Aorta (tissue), 5 donors: Measurements from ENCODE around the gene MGAT5B. TPM values are rescaled to one million over a fixed set of nuclear protein-coding genes. Genes with fewer than 3 reads are reported as not detected.
"Not testable (repeated sequence)": the region's sequence is repeated elsewhere in the genome, so short reads cannot be mapped to it uniquely, and the experiment has no call there.

Experiments used
- ATAC-seq: fragments of 200-7000 bp; cut with Tn5 transposase; one replicate; pipeline ENCODE4 v1.9.1; 2022; ENCODE audit warnings: moderate library complexity; ENCODE audit not compliant: low FRiP score
- DNase-seq, 2 donors: peaks; one replicate each; pipeline ENCODE4 v3.0.0-alpha.2; 2020
- H3K27ac ChIP-seq, 2 donors: one replicate each; pipeline ENCODE4 v1.5.1; 2013; ENCODE audit warnings: low read length in 2 of 2, mild to moderate bottlenecking in 2 of 2, moderate library complexity in 2 of 2, control low read depth in 1 of 2, inconsistent platforms in 1 of 2, low read depth in 1 of 2
- H3K27me3 ChIP-seq, 2 donors: one replicate each; pipeline ENCODE4 v1.6.1; 2013; ENCODE audit warnings: control low read depth in 1 of 2, low read length in 1 of 2, mild to moderate bottlenecking in 1 of 2, moderate library complexity in 1 of 2; ENCODE audit not compliant: insufficient read depth in 2 of 2, control insufficient read depth in 1 of 2
- H3K36me3 ChIP-seq, 2 donors: one replicate each; pipeline ENCODE4 v1.6.1; 2013; ENCODE audit warnings: control low read depth in 1 of 2, low read length in 1 of 2, mild to moderate bottlenecking in 1 of 2; ENCODE audit not compliant: insufficient read depth in 2 of 2, control insufficient read depth in 1 of 2
- H3K4me1 ChIP-seq, 2 donors: one replicate each; pipeline ENCODE4 v1.6.1; 2013; ENCODE audit warnings: low read length in 2 of 2, control low read depth in 1 of 2, mild to moderate bottlenecking in 1 of 2, moderate library complexity in 1 of 2; ENCODE audit not compliant: insufficient read depth in 2 of 2, control insufficient read depth in 1 of 2
- H3K4me3 ChIP-seq, 2 donors: one replicate each; pipeline ENCODE4 v1.5.1; 2013; ENCODE audit warnings: low read length in 2 of 2, control low read depth in 1 of 2, mild to moderate bottlenecking in 1 of 2
- H3K9me3 ChIP-seq: one replicate; pipeline ENCODE4 v1.6.1; 2013; ENCODE audit warnings: mild to moderate bottlenecking, low read length; ENCODE audit not compliant: control insufficient read depth
- WGBS, 2 donors: extraction: QIAGEN DNeasy Blood & Tissue Kit; methylation state at CpG; one replicate each; pipeline ENCODE4 v1.1.7; 2013; 5-methylcytosine and 5-hydroxymethylcytosine counted together
- intact Hi-C, 2 donors: fragments of 100-400 bp; cut with DNase I; formaldehyde crosslinking; loops; one replicate each; pipeline versions ENCODE4 v1.14.2 to v1.15.0; 2022
- polyA plus RNA-seq, 2 donors: library from polyadenylated mRNA; stranded (reverse); fragments of 200-250 nt; gene quantifications; one replicate each; pipeline ENCODE4 v1.2.3, GENCODE V29; 2013
- total RNA-seq, 2 donors: library from RNA; stranded (reverse); fragmentation: NEBNext Ultra II Directional; extraction: Animal tissue kit (Norgen Biotek cat#: 25700); gene quantifications; one replicate each; pipeline ENCODE4 v1.2.1, GENCODE V29; 2021
- donor health status: healthy with polysubstance abuse.
- donor health status: Bipolar disorder and iron deficiency.
- donor health status: DM: no; HTN: no; CAD: no.
- donor health status: DM: no; HTN: no; CAD: no.
- donor health status: DM: yes; HTN: yes; CAD: no.

MGAT5B gene
- total and polyA plus RNA-seq, 4 donors, result 0.51 to 0.55 TPM; not detected in 2

- no peak for DNase-seq
- Histone ChIP-seq H3K4me3 (no peak overlapping the region), H3K36me3 (no peaks in the 10 kb centered on the region), H3K27me3 (no peaks in the 10 kb centered on the region), H3K27ac (no peak overlapping the region), H3K9me3 (peaks cover 1% of the 10 kb centered on the region), H3K4me1 (no peaks in the 10 kb centered on the region)
- intact Hi-C loops, result no loop called here
- no peak for ATAC-seq
- 74 to 75% methylated on average over 4 of the region's 4 CpGs for WGBS, 2 donors
Measured at GRCh38 chr17:76844485-76844829, 23.7 kb upstream of the MGAT5B start.

GRCh38 chr17:76844846-76845245 is 23.4 kb upstream of the MGAT5B start:
- H3K9me3 ChIP-seq, result peaks cover 1% of the 10 kb centered on the region
- 22 to 27% methylated on average over 8 of the region's 8 CpGs for WGBS, 2 donors
- no peaks in the 10 kb centered on the region for H3K27me3 ChIP-seq
- H3K4me1 ChIP-seq, result no peaks in the 10 kb centered on the region
- H3K4me3 ChIP-seq, result no peak overlapping the region
- no peaks in the 10 kb centered on the region for H3K36me3 ChIP-seq
- intact Hi-C loops, result no loop called here
- no peak overlapping the region for H3K27ac ChIP-seq
- DNase-seq, result no peak
- no peak for ATAC-seq

GRCh38 chr17:76845541-76846017 is 22.6 kb upstream of the MGAT5B start:
- intact Hi-C loops, result no loop called here
- WGBS, 2 donors, result 50 to 51% methylated on average over 6 of the region's 6 CpGs
- H3K4me1 ChIP-seq, result no peaks in the 10 kb centered on the region
- no peaks in the 10 kb centered on the region for H3K36me3 ChIP-seq
- H3K27ac ChIP-seq, result no peak overlapping the region
- DNase-seq (no peak), ATAC-seq (no peak)
- no peaks in the 10 kb centered on the region for H3K27me3 ChIP-seq
- H3K9me3 ChIP-seq, result peaks cover 1% of the 10 kb centered on the region
- no peak overlapping the region for H3K4me3 ChIP-seq

- Histone ChIP-seq H3K36me3 (no peaks in the 10 kb centered on the region), H3K27me3 (no peaks in the 10 kb centered on the region), H3K4me3 (no peak overlapping the region), H3K9me3 (peaks cover 1% of the 10 kb centered on the region), H3K27ac (no peak overlapping the region), H3K4me1 (no peaks in the 10 kb centered on the region)
- DNase-seq (no peak), ATAC-seq (no peak)
- intact Hi-C loops, result no loop called here
- 84% methylated on average over 2 of the region's 2 CpGs for WGBS, 2 donors
Measured at GRCh38 chr17:76847031-76847430, 21.2 kb upstream of the MGAT5B start.

DNA sequence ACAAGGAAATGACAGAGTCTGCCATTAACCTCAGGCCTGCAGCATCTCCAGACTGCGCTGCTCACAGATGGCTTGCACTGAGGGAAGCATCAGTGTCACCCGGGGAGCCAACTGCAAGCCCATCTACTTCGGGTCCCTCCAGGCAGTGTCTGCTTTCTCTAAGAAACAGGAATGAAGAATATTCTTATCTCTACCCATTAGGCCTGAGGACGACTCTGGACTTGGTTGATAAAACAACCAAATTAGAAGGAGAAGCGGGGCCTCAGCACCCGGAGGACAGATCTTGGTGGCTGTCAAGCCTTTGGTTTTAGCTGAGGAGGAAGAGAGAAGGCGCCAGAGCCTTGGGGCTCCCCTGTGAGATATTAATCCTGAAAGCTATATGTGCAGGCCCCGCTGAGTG is 19.5 kb upstream of the MGAT5B start:
- H3K4me1 ChIP-seq, result no peaks in the 10 kb centered on the region
- no peaks in the 10 kb centered on the region for H3K27me3 ChIP-seq
- WGBS, 2 donors, result 77 to 81% methylated on average over 8 of the region's 8 CpGs
- H3K4me3 ChIP-seq, result no peak overlapping the region
- intact Hi-C loops, result no loop called here
- DNase-seq (no peak), ATAC-seq (no peak)
- H3K36me3 ChIP-seq, result no peaks in the 10 kb centered on the region
- H3K27ac ChIP-seq, result no peak overlapping the region
- peaks cover 1% of the 10 kb centered on the region for H3K9me3 ChIP-seq

DNA sequence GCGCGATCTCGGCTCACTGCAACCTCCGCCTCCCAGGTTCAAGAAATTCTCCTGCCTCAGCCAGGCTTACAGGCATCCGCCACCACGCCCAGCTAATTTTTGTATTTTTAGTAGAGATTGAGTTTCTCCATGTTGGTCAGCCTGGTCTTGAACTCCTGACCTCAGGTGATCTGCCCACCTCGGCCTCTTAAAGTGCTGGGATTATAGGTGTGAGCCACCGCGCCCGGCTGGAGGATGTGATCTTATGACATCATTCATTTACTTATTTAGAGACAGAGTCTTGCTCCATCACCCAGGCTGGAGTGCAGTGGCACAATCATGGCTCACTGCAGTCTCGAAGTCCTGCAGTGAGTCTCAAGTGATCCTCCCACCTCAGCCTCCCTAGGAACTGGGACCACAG is 19.0 kb upstream of the MGAT5B start:
- H3K27me3 ChIP-seq, H3K9me3 ChIP-seq, H3K4me3 ChIP-seq, H3K27ac ChIP-seq, H3K4me1 ChIP-seq, DNase-seq, ATAC-seq, intact Hi-C loops, H3K36me3 ChIP-seq: not testable (repeated sequence)
- WGBS, 2 donors, result 93% methylated on average over 11 of the region's 11 CpGs

DNA sequence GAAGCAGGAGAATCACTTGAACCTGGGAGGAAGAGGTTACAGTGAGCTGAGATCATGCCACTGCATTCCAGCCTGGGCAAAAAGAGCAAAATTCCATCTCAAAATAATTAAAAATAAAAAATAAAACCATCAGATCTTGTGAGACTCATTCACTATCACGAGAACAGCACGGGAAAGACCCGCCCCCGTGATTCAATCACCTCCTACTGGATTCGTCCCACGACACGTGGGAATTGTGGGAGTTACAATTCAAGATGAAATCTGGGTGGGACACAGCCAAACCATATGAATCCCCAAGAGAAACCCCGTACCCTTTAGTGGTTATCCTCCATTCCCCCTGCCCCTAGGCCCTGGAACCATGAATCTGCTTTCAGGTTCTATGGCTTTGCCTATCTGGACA is 15.4 kb upstream of the MGAT5B start:
- no peaks in the 10 kb centered on the region for H3K27me3 ChIP-seq
- 66 to 67% methylated on average over 8 of the region's 8 CpGs for WGBS, 2 donors
- H3K27ac ChIP-seq, result no peak overlapping the region
- H3K4me3 ChIP-seq, result no peak overlapping the region
- ATAC-seq, result no peak
- no peaks in the 10 kb centered on the region for H3K9me3 ChIP-seq
- no peaks in the 10 kb centered on the region for H3K36me3 ChIP-seq
- H3K4me1 ChIP-seq, result no peaks in the 10 kb centered on the region
- no peak for DNase-seq
- intact Hi-C loops, result no loop called here

DNA sequence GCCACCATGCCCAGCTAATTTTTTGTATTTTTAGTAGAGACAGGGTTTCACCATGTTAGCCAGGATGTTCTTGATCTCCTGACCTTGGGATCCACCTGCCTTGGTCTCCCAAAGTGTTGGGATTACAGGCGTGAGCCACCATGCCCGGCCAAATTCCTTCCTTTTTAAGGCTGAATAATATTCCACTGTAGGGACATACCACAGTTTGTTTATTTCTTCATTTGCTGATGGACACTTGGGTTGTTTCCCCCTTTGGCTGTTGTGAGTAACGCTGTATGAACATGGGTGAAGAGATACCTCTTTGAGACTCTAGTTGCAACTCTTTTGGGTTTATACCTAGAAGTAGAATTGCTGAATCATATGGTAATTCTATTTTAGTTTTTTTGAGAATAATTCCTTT is 13.1 kb upstream of the MGAT5B start:
- Histone ChIP-seq H3K36me3 (no peaks in the 10 kb centered on the region), H3K9me3 (no peaks in the 10 kb centered on the region), H3K4me1 (no peaks in the 10 kb centered on the region), H3K4me3 (no peak overlapping the region), H3K27ac (no peak overlapping the region), H3K27me3 (no peaks in the 10 kb centered on the region)
- DNase-seq, result no peak
- 91% methylated on average over 3 of the region's 3 CpGs for WGBS, 2 donors
- ATAC-seq, result no peak
- intact Hi-C loops, result no loop called here

DNA sequence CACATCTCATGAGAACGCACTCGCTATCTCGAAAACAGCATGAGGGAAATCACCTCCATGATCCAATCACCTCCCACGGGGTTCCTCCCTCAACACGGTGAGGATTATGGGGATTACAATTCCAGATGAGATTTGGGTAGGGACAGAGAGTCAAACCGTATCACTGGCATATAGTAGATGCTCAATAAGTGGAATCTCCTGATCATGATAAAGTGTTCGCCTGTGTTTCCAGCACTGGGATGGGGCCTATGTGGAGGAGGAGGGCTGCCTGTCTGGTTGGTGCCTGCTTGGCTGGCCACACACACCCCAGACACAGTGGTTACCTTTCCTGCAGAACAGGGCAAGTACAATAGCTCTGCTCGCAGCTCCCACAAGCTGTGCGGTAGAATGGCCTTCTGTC is 6.1 kb upstream of the MGAT5B start:
- Histone ChIP-seq H3K4me1 (no peaks in the 10 kb centered on the region), H3K27me3 (no peaks in the 10 kb centered on the region), H3K27ac (no peak overlapping the region), H3K4me3 (no peak overlapping the region), H3K9me3 (no peaks in the 10 kb centered on the region), H3K36me3 (no peaks in the 10 kb centered on the region)
- intact Hi-C loops, result loop anchor here in 1 of 2 donors (5.0 kb wide), 1 partner anchor 385 kb away; no protein-coding TSS in a partner anchor
- DNase-seq (no peak), ATAC-seq (no peak)
- 88 to 92% methylated on average over 9 of the region's 9 CpGs for WGBS, 2 donors
